HUDEP-2 (cell line): ENCODE results near the gene PTF1A.

Experiments
- DNase-seq, 76 experiments: peaks; one replicate each; lab custom pipeline; 2025; ENCODE audit not compliant: unreplicated experiment in 76 of 76; lab: John Stamatoyannopoulos, UW

PTF1A gene

GRCh38 chr10:23191764-23192711 is at the start of gene PTF1A:
PTF1A (plus strand) TSS chr10:23192312; CDS start chr10:23192531, 219 bp downstream.
- no peak for DNase-seq

- DNase-seq: no peak
Observed at GRCh38 chr10:23146258-23146657, 45.9 kb upstream of the PTF1A start.

- no peak for DNase-seq
Observed at GRCh38 chr10:23147035-23147434, 45.1 kb upstream of the PTF1A start.

- DNase-seq: no peak
Observed at GRCh38 chr10:23148214-23148613, 43.9 kb upstream of the PTF1A start.

GRCh38 chr10:23150091-23150490 is 42.0 kb upstream of the PTF1A start:
- no peak for DNase-seq

GRCh38 chr10:23150610-23151009 is 41.5 kb upstream of the PTF1A start:
- DNase-seq: no peak

- no peak for DNase-seq
Observed at GRCh38 chr10:23151071-23151470, 41.0 kb upstream of the PTF1A start.

- no peak for DNase-seq
Observed at GRCh38 chr10:23155169-23155568, 36.9 kb upstream of the PTF1A start.

GRCh38 chr10:23156447-23157150 is 35.5 kb upstream of the PTF1A start:
- DNase-seq: no peak

GRCh38 chr10:23157239-23157681 is 34.9 kb upstream of the PTF1A start:
- no peak for DNase-seq

- DNase-seq: peak in 10 of 76 experiments; percentile 1 to 31 (median 10)
Observed at GRCh38 chr10:23157691-23158369, 34.3 kb upstream of the PTF1A start.

GRCh38 chr10:23158370-23158769 is 33.7 kb upstream of the PTF1A start:
- peak in 23 of 76 experiments; percentile 0 to 51 (median 15) for DNase-seq

- DNase-seq: peak in 8 of 76 experiments; percentile 3 to 22 (median 8)
Observed at GRCh38 chr10:23171232-23171876, 20.8 kb upstream of the PTF1A start.

- DNase-seq: no peak
Observed at GRCh38 chr10:23172429-23173213, 19.5 kb upstream of the PTF1A start.

GRCh38 chr10:23173214-23174073 is 18.7 kb upstream of the PTF1A start:
- DNase-seq: no peak

GRCh38 chr10:23174074-23174976 is 17.8 kb upstream of the PTF1A start:
- no peak for DNase-seq

GRCh38 chr10:23174977-23175512 is 17.1 kb upstream of the PTF1A start:
- no peak for DNase-seq

GRCh38 chr10:23186178-23186577 is 5.9 kb upstream of the PTF1A start:
- no peak for DNase-seq
